AG04450 (cell line): ENCODE measurements around the gene BANF2. TPM values are rescaled to one million over a fixed set of nuclear protein-coding genes. Genes with fewer than 3 reads are reported as not detected.

Source experiments
- CTCF ChIA-PET: fragments of 300-600, 350-600 bp; formaldehyde crosslinking; extraction: SDS; loops from one replicate; lab custom pipeline; 2022; ENCODE audit warnings: antibody characterized with exemption, inconsistent platforms; lab: Charles Lee
- POLR2A ChIA-PET: fragments of 350-600 bp; formaldehyde crosslinking; extraction: SDS; loops from one replicate; lab custom pipeline; 2021; ENCODE audit warnings: antibody characterized with exemption, inconsistent platforms; lab: Yijun Ruan, JAX
- DNase-seq: peaks from one replicate; pipeline ENCODE4 v3.0.0-alpha.2; 2011; ENCODE audit warnings: low read depth, low spot score
- H3K27ac ChIP-seq: one replicate; pipeline ENCODE4 v1.5.1; 2012; ENCODE audit warnings: low read depth, low read length, control low read depth
- H3K27me3 ChIP-seq: one replicate; pipeline ENCODE4 v1.6.0; 2012; ENCODE audit warnings: low read length; ENCODE audit not compliant: control insufficient read depth, insufficient read depth
- H3K4me3 ChIP-seq: 2 replicates; pipeline ENCODE4 v1.5.1; 2011; ENCODE audit warnings: mild to moderate bottlenecking, low read depth, low read length, control low read depth
- H3K9me3 ChIP-seq: 2 replicates; pipeline ENCODE4 v1.5.1; 2012; ENCODE audit warnings: low read length; ENCODE audit not compliant: control insufficient read depth, insufficient read depth
- CTCF ChIP-seq: IDR thresholded peaks from 2 replicates; pipeline ENCODE4 v1.5.1; 2011; ENCODE audit warnings: low read depth, low read length, control low read depth, inconsistent platforms
- polyA plus RNA-seq: library from polyadenylated mRNA; depleted of rRNA; stranded (reverse); fragments of >200 nt; gene quantifications from 2 replicates; pipeline ENCODE4 v1.2.3, GENCODE V29; 2011

Gene BANF2
- polyA plus RNA-seq, 1 experiment, result not detected

DNA sequence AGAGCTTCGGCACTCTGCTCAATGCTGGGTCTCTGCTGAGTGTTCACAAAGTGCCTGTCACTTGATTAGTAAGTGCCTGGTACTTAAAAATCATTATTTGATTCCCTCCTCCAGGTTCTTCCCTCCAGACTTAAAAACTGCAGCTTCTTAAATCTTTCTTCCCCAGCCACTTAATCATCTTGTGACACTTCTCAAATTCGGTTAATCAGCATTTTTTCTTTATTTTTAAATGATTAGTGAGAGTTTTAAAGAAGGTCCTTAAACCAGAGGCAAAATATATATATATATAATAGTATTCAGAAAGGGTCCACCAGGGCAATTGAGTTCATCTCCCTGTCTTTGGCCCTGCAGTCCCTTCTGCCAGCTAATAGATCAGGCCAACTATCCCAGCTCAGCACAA, 8.0 kb upstream of the BANF2 start:
- CTCF ChIA-PET, result interaction anchor here (0.8 to 1.8 kb wide), 2 partner anchors 9 to 206 kb away, joined by 3 to 13 read pairs; partner anchors contain the start of gene RRBP1
- Histone ChIP-seq H3K27me3 (no peaks in the 10 kb centered on the region), H3K27ac (no peak overlapping the region), H3K9me3 (peaks cover 8% of the 10 kb centered on the region), H3K4me3 (no peak overlapping the region)
- no peak for DNase-seq
- no peak for TF ChIP-seq CTCF
- POLR2A ChIA-PET, result interaction anchor here (0.7 to 1.3 kb wide), 3 partner anchors 10 to 80 kb away, joined by 3 read pairs; partner anchors contain the start of gene RRBP1

DNA sequence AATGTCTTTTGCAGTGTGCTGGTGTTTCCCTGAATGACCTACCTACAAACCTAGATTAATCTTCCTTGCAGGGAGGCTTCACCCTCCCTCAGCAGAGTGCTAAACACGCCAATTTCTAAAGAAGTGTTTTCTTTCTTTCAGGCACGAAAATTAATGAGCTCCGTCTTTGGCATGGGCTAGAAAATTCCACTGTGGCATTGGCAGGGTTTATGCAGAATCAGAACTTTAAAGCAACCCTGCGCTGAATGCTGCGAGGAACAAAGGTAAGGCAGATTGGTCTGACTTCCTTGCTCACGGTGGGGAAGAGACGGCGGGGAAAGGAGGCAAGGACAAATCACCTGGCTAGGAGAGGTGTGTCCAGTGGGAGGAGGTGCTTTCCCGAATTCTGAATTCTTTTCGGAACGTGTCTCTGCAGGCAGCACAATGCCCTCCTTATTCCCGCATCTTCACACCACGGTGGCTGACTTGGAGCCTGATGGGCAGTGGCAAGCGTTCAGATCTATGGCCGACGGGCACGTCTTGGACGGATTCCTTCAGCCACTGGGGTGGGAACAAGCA, 6.2 kb upstream of the BANF2 start:
- Histone ChIP-seq H3K9me3 (no peaks in the 10 kb centered on the region), H3K27me3 (no peaks in the 10 kb centered on the region), H3K4me3 (no peak overlapping the region), H3K27ac (no peak overlapping the region)
- no peak for TF ChIP-seq CTCF
- CTCF ChIA-PET, result interaction anchor here (1.0 kb wide), 1 partner anchor 11 kb away, joined by 5 read pairs; the partner anchor contains the start of gene RRBP1
- POLR2A ChIA-PET, result no interaction called here
- DNase-seq, result no peak

DNA sequence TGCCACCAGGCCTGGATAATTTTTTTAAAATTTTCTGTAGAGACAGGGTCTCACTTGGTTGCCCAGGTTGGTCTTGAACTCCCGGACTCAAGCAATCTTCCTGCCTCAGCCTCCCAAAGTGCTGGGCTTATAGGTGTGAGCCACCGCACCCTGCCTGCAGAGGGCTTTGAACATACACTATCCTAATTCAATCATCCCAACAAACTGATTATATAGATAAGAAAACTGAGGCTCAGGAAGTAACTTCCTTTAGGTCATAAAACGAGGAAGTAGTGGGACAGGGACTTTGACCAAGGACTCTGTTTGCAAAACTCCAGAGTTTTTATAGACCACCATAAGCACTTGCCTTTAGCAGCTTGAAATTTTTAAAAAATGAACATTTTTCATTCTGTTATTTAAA, 5.0 kb upstream of the BANF2 start:
- CTCF ChIA-PET, result interaction anchor here (1.6 kb wide), 1 partner anchor 12 kb away, joined by 6 read pairs; the partner anchor contains the start of gene RRBP1

DNA sequence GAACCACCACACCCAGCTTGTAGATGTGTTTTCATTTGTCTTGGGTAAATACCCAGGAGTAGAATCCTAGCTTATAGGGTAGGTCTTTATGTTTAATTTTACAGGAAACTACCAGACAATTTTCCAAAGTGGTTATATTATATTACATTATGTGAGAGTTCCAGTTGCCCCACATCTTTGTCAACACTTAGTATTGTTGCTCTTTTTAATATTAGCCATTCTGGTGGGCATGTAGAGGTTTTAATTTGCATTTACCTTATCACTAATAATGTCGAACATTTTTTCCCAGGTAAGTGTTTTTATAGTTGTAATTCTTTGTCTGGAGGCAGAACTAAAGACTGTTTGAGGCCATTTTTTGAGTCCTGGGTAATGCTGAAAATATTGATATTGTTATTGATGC, 3.5 kb upstream of the BANF2 start:
- no peak for DNase-seq
- no peaks in the 10 kb centered on the region for H3K9me3 ChIP-seq
- ChIA-PET POLR2A (no interaction called here), CTCF (no interaction called here)
- no peak overlapping the region for H3K4me3 ChIP-seq
- no peak for TF ChIP-seq CTCF
- no peak overlapping the region for H3K27ac ChIP-seq
- H3K27me3 ChIP-seq, result no peaks in the 10 kb centered on the region

More for the DNA sequence above, 5.0 kb upstream of the BANF2 start:
- Histone ChIP-seq H3K9me3 (no peaks in the 10 kb centered on the region), H3K27ac (no peak overlapping the region), H3K27me3 (no peaks in the 10 kb centered on the region), H3K4me3 (no peak overlapping the region)
- no peak for DNase-seq
- no peak for TF ChIP-seq CTCF
- POLR2A ChIA-PET, result no interaction called here

GRCh38 chr20:17697171-17697570, 2.6 kb upstream of the BANF2 start:
- Histone ChIP-seq H3K27me3 (no peaks in the 10 kb centered on the region), H3K9me3 (no peaks in the 10 kb centered on the region), H3K4me3 (no peak overlapping the region), H3K27ac (no peak overlapping the region)
- TF ChIP-seq CTCF, result no peak
- ChIA-PET POLR2A (no interaction called here), CTCF (no interaction called here)
- DNase-seq, result no peak
